H1 (cell line): ENCODE measurements around the gene MICU1. TPM values are rescaled to one million over a fixed set of nuclear protein-coding genes. Genes with fewer than 3 reads are reported as not detected.
"Not testable (repeated sequence)": the region's sequence is repeated elsewhere in the genome, so short reads cannot be mapped to it uniquely, and the experiment has no call there.

ENCODE experiments used
- CTCF ChIA-PET: fragments of 300-600 bp; sonication (Branson Sonifier 250); formaldehyde crosslinking; loops from one replicate; lab custom pipeline; 2021; ENCODE audit not compliant: partially characterized antibody; lab: Charles Lee
- POLR2A ChIA-PET: fragments of 300-600 bp; sonication (Branson Sonifier 250); formaldehyde crosslinking; loops from one replicate; lab custom pipeline; 2021; ENCODE audit warnings: inconsistent platforms; ENCODE audit not compliant: partially characterized antibody; lab: Charles Lee
- DNase-seq, 2 experiments: peaks; one replicate each; pipeline versions ENCODE4 v3.0.0 to v3.0.0-alpha.2; 2010 to 2022; ENCODE audit warnings: low spot score in 2 of 2, low read depth in 1 of 2, mixed read lengths in 1 of 2
- FAIRE-seq: peaks from 2 replicates; lab custom pipeline; 2011; peaks lifted over from hg19 to GRCh38; lab: Jason Lieb, UNC
- H2AFZ ChIP-seq: 2 replicates; pipeline ENCODE4 v1.8.1; 2012; ENCODE audit warnings: low read length, inconsistent platforms
- H2AK5ac ChIP-seq: 2 replicates; pipeline ENCODE4 v1.6.1; 2013; ENCODE audit warnings: low read depth, low read length
- H2BK120ac ChIP-seq: replicated peaks from 2 replicates; pipeline ENCODE3; 2013; ENCODE audit warnings: low read depth, low read length, inconsistent platforms
- H2BK12ac ChIP-seq: 2 replicates; pipeline ENCODE4 v1.6.1; 2013; ENCODE audit warnings: low read depth, low read length
- H2BK15ac ChIP-seq: 2 replicates; pipeline ENCODE4 v1.6.1; 2013; ENCODE audit warnings: low read length
- H2BK20ac ChIP-seq: 2 replicates; pipeline ENCODE4 v1.6.1; 2013; ENCODE audit warnings: low read length
- H2BK5ac ChIP-seq: 2 replicates; pipeline ENCODE4 v1.6.1; 2013; ENCODE audit warnings: low read depth, low read length
- H3K14ac ChIP-seq: 2 replicates; pipeline ENCODE4 v1.6.1; 2013; ENCODE audit warnings: inconsistent platforms; ENCODE audit not compliant: insufficient read length
- H3K18ac ChIP-seq: 2 replicates; pipeline ENCODE4 v1.6.1; 2013; ENCODE audit warnings: low read length; ENCODE audit errors: extremely low read depth
- H3K23ac ChIP-seq: 2 replicates; pipeline ENCODE4 v1.6.1; 2013; ENCODE audit warnings: inconsistent platforms; ENCODE audit not compliant: insufficient read length
- H3K23me2 ChIP-seq: 2 replicates; pipeline ENCODE4 v1.6.1; 2013; ENCODE audit warnings: low read depth, low read length
- H3K27ac ChIP-seq: 2 replicates; pipeline ENCODE4 v1.6.1; 2011; ENCODE audit warnings: low read depth, low read length, inconsistent platforms
- H3K27me3 ChIP-seq, 4 experiments: replicated peaks in 1 of 4; 1 replicate in 1 of 4; 2 replicates in 3 of 4; pipeline versions ENCODE4 v1.6.1 to v1.8.1; 2011 to 2013; ENCODE audit warnings: low read length in 3 of 4, mild to moderate bottlenecking in 3 of 4, inconsistent platforms in 2 of 4, mixed read lengths in 2 of 4, moderate library complexity in 1 of 4; ENCODE audit not compliant: control insufficient read depth in 3 of 4, insufficient read depth in 3 of 4; ENCODE audit errors: extremely low read depth in 1 of 4
- H3K36me3 ChIP-seq, 4 experiments: 2 replicates each; pipeline versions ENCODE4 v1.6.1 to v1.8.1; 2011 to 2013; ENCODE audit warnings: mild to moderate bottlenecking in 4 of 4, low read length in 3 of 4, moderate library complexity in 2 of 4, control low read depth in 1 of 4, inconsistent platforms in 1 of 4; ENCODE audit not compliant: insufficient read depth in 4 of 4, control insufficient read depth in 2 of 4
- H3K4ac ChIP-seq: replicated peaks from 2 replicates; pipeline ENCODE3; 2013; ENCODE audit warnings: low read length, low read depth, mixed read lengths, inconsistent platforms; ENCODE audit not compliant: insufficient read length
- H3K4me1 ChIP-seq, 4 experiments: replicated peaks in 1 of 4; 1 replicate in 1 of 4; 2 replicates in 3 of 4; pipeline versions ENCODE4 v1.6.1 to v1.8.1; 2011 to 2013; ENCODE audit warnings: low read length in 3 of 4, inconsistent platforms in 2 of 4, mixed read lengths in 1 of 4; ENCODE audit not compliant: insufficient read depth in 4 of 4, control insufficient read depth in 3 of 4
- H3K4me2 ChIP-seq, 2 experiments: 2 replicates each; pipeline versions ENCODE4 v1.6.1 to v1.8.1; 2011 to 2013; ENCODE audit warnings: low read depth in 2 of 2, low read length in 2 of 2, control low read depth in 1 of 2, inconsistent platforms in 1 of 2, mild to moderate bottlenecking in 1 of 2; ENCODE audit not compliant: insufficient read depth in 1 of 2
- H3K4me3 ChIP-seq, 4 experiments: fragments of 200-600, 300-600 bp in 1 of 4; sonication (generic), shearing (Covaris generic), sonication (Bioruptor Twin) in 1 of 4; 2 replicates each; pipeline versions ENCODE4 v1.5.1 to v1.8.1; 2011 to 2016; ENCODE audit warnings: low read length in 4 of 4, low read depth in 3 of 4, control low read depth in 2 of 4, inconsistent platforms in 2 of 4, mild to moderate bottlenecking in 2 of 4, mixed read lengths in 1 of 4, moderate library complexity in 1 of 4; ENCODE audit not compliant: insufficient read depth in 2 of 4; ENCODE audit errors: extremely low read depth in 1 of 4
- H3K56ac ChIP-seq: replicated peaks from 2 replicates; pipeline ENCODE3; 2013; ENCODE audit warnings: low read depth, mild to moderate bottlenecking, mixed read lengths, low read length, inconsistent platforms; ENCODE audit not compliant: insufficient read length
- H3K79me1 ChIP-seq: 2 replicates; pipeline ENCODE4 v1.6.1; 2013; ENCODE audit warnings: low read depth, low read length, control low read depth
- H3K79me2 ChIP-seq, 2 experiments: 2 replicates each; pipeline versions ENCODE4 v1.6.1 to v1.8.1; 2012 to 2013; ENCODE audit warnings: low read length in 2 of 2, mild to moderate bottlenecking in 2 of 2, inconsistent platforms in 1 of 2; ENCODE audit not compliant: insufficient read depth in 2 of 2, control insufficient read depth in 1 of 2
- H3K9ac ChIP-seq, 4 experiments: replicated peaks in 1 of 4; 1 replicate in 1 of 4; 2 replicates in 3 of 4; pipeline versions ENCODE4 v1.6.1 to v1.8.1; 2011 to 2013; ENCODE audit warnings: low read depth in 3 of 4, low read length in 3 of 4, control low read depth in 2 of 4, mild to moderate bottlenecking in 2 of 4, moderate library complexity in 2 of 4, inconsistent platforms in 1 of 4; ENCODE audit errors: extremely low read depth in 1 of 4
- H3K9me3 ChIP-seq, 2 experiments: 2 replicates each; pipeline versions ENCODE4 v1.6.1 to v1.8.1; 2012 to 2013; ENCODE audit warnings: mild to moderate bottlenecking in 2 of 2, moderate library complexity in 2 of 2, control low read depth in 1 of 2, inconsistent platforms in 1 of 2, low read depth in 1 of 2, low read length in 1 of 2, mixed read lengths in 1 of 2; ENCODE audit not compliant: insufficient read depth in 2 of 2
- H4K20me1 ChIP-seq, 2 experiments: replicated peaks in 1 of 2; 2 replicates each; pipeline versions ENCODE3 to v1.8.1; 2011 to 2013; ENCODE audit warnings: inconsistent platforms in 2 of 2, low read length in 2 of 2, mild to moderate bottlenecking in 1 of 2; ENCODE audit not compliant: insufficient read depth in 2 of 2, control insufficient read depth in 1 of 2
- H4K5ac ChIP-seq: 2 replicates; pipeline ENCODE4 v1.6.1; 2013; ENCODE audit warnings: low read length, low read depth, mixed read lengths, inconsistent platforms; ENCODE audit not compliant: insufficient read length
- H4K8ac ChIP-seq: 2 replicates; pipeline ENCODE4 v1.8.0; 2013; ENCODE audit warnings: mild to moderate bottlenecking, moderate library complexity, low read length, inconsistent platforms; ENCODE audit not compliant: insufficient read depth; ENCODE audit errors: extremely low read depth
- H4K91ac ChIP-seq: replicated peaks from 2 replicates; pipeline ENCODE3; 2013; ENCODE audit warnings: low read length, mixed read lengths, inconsistent platforms; ENCODE audit not compliant: insufficient read length
- RBBP5 ChIP-seq: IDR thresholded peaks from 2 replicates; pipeline ENCODE4 v1.7.1; 2012; ENCODE audit warnings: low read depth, mild to moderate bottlenecking, inconsistent platforms, low read length, moderate library complexity, borderline replicate concordance
- TAF1 ChIP-seq: IDR thresholded peaks from 2 replicates; pipeline ENCODE4 v1.6.1; 2011; ENCODE audit warnings: mild to moderate bottlenecking, low read depth, low read length
- WGBS, 2 experiments: shearing (Covaris generic) in 1 of 2; methylation state at CpG; one replicate each; pipeline versions ENCODE4 v1.1.6 to v1.1.7; 2013 to 2015; ENCODE audit warnings: low lambda C conversion rate in 2 of 2, mixed read lengths in 2 of 2, inconsistent platforms in 1 of 2, low coverage in 1 of 2, missing lambda C conversion rate in 1 of 2; ENCODE audit not compliant: insufficient replicate concordance in 2 of 2, insufficient coverage in 1 of 2, insufficient read length in 1 of 2; ENCODE audit errors: extremely low coverage in 1 of 2, missing lambda C conversion rate in 1 of 2; 5-methylcytosine and 5-hydroxymethylcytosine counted together
- polyA plus RNA-seq, 7 experiments: library from polyadenylated mRNA; depleted of rRNA in 3 of 7; stranded (reverse) in 5 of 7; unstranded in 2 of 7; fragments of >200 nt in 5 of 7; fragments of 200-250 nt in 2 of 7; gene quantifications; 1 replicate in 5 of 7; 2 replicates in 1 of 7; 4 replicates in 1 of 7; pipeline versions ENCODE4 v1.2.1 to v1.2.3, GENCODE V29; 2011 to 2013; ENCODE audit warnings: missing spikeins in 2 of 7, mixed read lengths in 2 of 7
- total RNA-seq: library from RNA; stranded (reverse); fragmentation: NEBNext Ultra II Directional; extraction: Animal tissue kit (Norgen Biotek cat#: 25700); gene quantifications from 2 replicates; pipeline ENCODE4 v1.2.1, GENCODE V29; 2021

The MICU1 gene
- total and polyA plus RNA-seq, 2 of the 8 experiments (the other 6 are each of a cell fraction or from before 2014, with no cell fraction given): 18.0 to 36.7 TPM

DNA sequence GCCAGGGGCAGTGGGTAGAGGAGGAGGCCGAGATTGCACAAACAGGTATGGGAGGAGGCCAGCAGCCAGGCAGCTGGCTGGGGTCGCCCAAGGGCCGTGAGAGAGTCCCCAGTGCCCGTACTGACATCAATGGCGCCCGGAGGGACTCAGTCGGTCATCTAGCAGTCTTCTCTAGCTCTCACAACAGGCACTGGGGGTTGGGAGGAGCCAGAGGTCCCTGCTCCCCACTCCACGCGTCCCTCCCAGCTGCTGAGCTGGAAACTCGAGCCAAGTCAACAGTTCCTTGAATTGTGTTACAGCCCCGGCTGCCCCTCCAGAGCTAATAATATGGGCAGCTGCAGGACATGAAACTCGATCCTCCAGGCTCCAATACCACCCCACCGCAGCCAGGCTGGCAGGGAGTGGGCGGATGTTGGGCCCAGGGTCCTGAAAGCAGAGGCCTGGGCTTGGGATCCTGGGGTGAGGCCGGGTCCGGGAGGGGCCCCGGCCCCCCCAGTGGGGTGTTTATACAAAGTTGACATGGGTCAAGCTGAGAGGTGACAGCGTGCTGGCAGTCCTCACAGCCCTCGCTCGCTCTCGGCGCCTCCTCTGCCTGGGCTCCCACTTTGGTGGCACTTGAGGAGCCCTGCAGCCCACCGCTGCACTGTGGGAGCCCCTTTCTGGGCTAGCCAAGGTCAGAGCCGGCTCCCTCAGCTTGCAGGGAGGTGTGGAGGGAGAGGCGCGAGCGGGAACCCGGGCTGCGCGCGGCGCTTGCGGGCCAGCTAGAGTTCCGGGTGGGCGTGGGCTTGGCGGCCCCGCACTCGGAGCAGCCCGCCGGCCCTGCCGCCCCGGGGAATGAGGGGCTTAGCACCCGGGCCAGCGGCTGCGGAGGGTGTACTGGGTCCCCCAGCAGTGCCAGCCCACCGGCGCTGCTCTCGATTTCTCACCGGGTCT is 300.4 kb downstream of the MICU1 start:
- not testable (repeated sequence) for H3K27me3 ChIP-seq, H3K4me3 ChIP-seq, H3K56ac ChIP-seq, H3K36me3 ChIP-seq, H3K23me2 ChIP-seq, H2BK20ac ChIP-seq, H3K79me1 ChIP-seq, H3K9me3 ChIP-seq, H2AFZ ChIP-seq, H3K14ac ChIP-seq, H2BK15ac ChIP-seq, H3K79me2 ChIP-seq, H3K23ac ChIP-seq, H4K20me1 ChIP-seq, H2AK5ac ChIP-seq, H3K27ac ChIP-seq, FAIRE-seq, H3K9ac ChIP-seq
- H3K4ac ChIP-seq: peak overlapping the region; percentile 73
- H2BK5ac ChIP-seq: 0 out of 2 replicates have a peak overlapping the region, but pooled peaks have one; percentile 75
- peak overlapping the region; percentile 82 for H4K91ac ChIP-seq
- TF ChIP-seq RBBP5 (0 out of 2 replicates have a peak, but pooled peaks have one; percentile 38), TAF1 (0 out of 2 replicates have a peak, but pooled peaks have one; percentile 19)
- CTCF ChIA-PET: interaction anchor here (0.7 to 10.8 kb wide), 15 partner anchors 9 to 347 kb away, joined by 3 to 91 read pairs (median 5); partner anchors contain the start of gene DDIT4
- peak overlapping the region; percentile 50 for H4K5ac ChIP-seq
- 77% methylated on average over 24 of the region's 49 CpGs; no CpG with 5 or more reads in 1 of the 2 experiments for WGBS, 2 experiments
- peak overlapping the region; percentile 60; the same call in 1 of the 2 replicates for H3K18ac ChIP-seq
- H3K4me2 ChIP-seq: peak overlapping the region in 1 of 2 experiments; percentile 14; a peak in 1 of 4 replicates
- DNase-seq: peak in 1 of 2 experiments; percentile 70
- H2BK120ac ChIP-seq: peak overlapping the region; percentile 59
- peak overlapping the region; percentile 84; the same call in 1 of the 2 replicates for H2BK12ac ChIP-seq
- peak overlapping the region; percentile 48 for H4K8ac ChIP-seq
- peaks cover 9 to 35% (median 19%) of the 10 kb centered on the region in 4 experiments for H3K4me1 ChIP-seq
- POLR2A ChIA-PET: interaction anchor here (0.9 to 39.2 kb wide), 8 partner anchors 9 to 65 kb away, joined by 3 to 895 read pairs (median 4); partner anchors contain the start of gene DDIT4
